ENCODE data around the gene LLGL1.

Gene LLGL1

DNA sequence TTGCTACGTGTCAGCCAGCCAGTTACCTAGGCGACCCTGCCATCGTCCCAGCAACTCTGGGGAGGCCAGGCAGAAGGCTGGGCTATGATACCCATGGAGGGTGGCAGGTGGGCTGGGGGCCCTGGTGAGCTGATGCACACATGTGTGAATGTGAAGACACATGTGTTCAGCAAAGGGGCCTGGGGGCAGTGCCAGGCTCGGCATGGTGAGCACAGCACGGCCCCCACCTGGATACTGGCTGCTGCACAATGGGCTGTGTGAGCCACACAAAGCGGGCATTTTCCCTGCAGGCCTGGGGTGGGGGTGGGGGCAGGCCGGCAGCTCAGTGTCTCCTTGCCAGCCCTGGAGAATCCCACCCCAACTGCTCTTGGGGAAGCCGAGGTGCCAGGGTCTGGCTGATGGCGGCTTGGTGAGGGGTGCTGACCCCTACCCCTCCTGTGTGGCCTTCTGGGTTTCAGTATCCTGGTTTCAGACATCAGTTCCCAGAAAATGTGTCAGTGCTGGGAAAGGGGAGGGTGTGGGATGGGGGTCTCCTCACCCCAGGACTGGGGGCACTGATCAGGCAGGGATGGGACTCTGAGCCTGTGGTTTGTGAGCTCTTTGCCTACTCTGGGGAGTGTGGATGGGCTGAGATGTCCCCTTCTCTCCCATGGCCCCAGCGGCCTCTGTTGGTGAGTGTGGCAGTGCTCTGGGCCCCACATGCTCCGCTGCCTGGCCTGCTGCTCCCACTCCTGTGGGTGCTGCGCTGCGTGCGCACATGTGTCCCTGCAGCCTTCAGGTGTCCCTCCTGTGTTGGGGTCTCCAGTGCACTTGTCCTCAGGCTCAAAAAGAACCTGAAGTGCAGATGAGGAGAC lies 5.1 kb downstream of the LLGL1 start:
- FAIRE-seq: no peak

- FAIRE-seq: no peak
These were observed 5.7 kb downstream of the LLGL1 start for GRCh38 chr17:18231164-18231563.

DNA sequence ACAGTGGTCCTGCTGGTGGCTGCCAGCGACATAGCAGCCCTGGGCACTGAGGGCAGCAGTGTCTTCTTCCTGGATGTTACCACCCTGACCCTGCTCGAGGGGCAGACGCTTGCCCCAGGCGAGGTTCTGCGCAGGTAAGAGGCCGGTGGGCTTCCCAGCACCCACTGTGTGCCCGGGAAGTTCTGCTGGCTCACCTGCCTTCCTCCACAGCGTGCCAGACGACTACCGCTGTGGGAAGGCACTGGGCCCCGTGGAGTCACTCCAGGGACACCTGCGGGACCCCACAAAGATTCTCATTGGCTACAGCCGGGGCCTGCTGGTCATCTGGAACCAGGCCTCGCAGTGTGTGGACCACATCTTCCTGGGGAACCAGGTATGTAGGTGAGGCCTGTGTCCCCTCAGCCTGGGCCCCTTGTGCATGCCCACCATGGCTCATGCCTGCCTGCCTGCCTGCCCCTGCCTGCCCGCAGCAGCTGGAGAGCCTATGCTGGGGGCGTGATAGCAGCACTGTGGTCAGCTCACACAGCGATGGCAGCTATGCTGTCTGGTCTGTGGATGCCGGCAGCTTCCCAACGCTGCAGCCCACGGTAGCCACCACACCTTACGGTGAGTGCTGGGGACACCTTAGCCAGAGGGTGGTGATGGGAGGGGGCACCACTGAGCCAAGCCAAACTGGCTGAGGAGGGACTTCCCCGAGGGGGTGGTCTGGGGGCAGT lies 8.5 kb downstream of the LLGL1 start:
- FAIRE-seq: no peak

GRCh38 chr17:18234853-18235380 lies 9.5 kb downstream of the LLGL1 start:
- FAIRE-seq: no peak

GRCh38 chr17:18235743-18236256 lies 10.4 kb downstream of the LLGL1 start:
- FAIRE-seq: no peak

DNA sequence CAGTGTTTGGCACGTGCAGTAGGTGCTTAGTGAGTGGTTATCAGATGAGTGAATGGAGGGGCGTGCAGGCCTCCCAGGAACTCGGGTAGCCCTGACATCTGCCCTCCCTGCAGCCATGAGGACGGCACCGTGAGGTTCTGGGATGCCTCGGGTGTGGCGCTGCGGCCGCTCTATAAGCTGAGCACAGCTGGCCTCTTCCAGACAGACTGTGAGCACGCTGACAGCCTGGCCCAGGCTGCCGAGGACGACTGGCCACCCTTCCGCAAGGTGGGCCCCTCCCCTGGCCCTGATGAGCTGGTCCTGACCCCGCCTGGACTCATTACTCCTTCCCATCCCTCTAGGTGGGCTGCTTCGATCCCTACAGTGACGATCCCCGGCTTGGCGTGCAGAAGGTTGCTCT lies 11.1 kb downstream of the LLGL1 start:
- FAIRE-seq: no peak

DNA sequence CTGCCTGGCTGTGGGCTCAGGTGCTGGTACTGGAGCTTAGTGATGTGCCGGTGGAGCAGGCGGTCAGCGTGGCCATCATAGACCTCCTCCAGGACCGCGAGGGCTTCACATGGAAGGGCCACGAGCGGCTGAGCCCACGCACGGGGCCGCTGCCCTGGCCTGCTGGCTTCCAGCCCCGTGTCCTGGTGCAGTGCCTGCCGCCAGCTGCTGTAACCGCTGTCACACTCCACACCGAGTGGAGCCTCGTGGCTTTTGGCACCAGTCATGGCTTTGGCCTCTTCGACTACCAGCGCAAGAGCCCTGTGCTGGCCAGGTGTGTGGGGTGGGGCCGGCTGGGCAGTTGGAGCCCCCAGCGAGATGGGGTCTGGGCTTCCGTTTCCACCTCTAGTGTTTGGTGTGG lies 12.0 kb downstream of the LLGL1 start:
- no peak for FAIRE-seq

DNA sequence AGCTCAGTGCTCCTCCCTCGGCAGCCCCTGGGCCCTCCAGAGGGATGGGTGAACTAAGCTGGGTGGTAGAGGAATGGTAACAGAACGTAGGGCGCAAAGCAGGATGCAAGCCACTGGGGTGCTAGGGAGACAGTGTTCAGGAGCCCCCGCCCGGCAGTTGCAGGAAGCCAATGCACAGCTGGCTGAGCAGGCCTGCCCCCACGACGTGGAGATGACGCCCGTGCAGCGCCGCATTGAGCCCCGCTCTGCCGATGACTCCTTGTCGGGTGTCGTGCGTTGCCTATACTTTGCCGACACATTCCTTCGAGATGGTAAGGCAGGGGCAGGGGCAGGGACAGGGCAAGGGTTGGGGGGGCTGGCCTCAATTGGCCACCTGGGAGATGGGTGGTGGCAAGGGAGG lies 12.9 kb downstream of the LLGL1 start:
- FAIRE-seq: no peak

GRCh38 chr17:18240449-18240848 lies 15.0 kb downstream of the LLGL1 start:
- no peak for FAIRE-seq

- FAIRE-seq: no peak
These were observed 15.9 kb downstream of the LLGL1 start for GRCh38 chr17:18241229-18241871.

DNA sequence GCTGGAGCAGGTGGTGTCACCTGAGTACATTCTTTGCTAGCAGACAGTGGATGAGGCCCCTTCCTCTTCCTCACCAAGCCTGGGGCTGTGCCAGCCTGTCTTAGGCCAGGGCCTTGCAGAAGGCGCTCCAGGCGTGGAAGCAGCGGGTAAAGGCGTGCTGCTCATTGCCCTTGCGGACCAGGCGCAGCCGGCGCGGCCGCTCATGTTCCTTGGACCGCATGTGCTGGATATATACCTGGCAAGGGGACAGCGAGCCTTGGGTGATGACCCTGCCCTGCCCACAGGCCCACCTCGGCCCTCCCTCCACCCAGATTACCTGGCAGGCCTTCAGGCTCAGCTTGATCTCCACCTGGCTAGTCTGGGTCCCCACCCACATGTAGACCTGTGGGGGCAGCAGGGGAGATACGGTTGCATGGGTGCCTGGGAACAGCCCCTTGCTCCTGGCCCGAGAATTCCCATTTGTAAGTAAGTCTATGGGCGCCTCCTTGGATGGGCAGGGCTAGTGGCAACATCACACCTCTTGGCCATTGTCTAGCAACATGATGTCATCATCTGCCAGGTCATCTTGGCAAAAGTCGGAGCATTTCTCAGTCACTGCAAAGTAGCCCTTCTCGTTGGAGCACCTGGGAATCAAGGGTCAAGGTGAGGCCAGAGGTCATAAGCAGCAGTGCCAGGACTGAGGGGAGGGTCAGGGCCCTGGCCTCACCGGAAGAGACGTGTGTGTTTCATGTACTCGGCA lies 19.8 kb downstream of the LLGL1 start:
- FAIRE-seq: no peak

- no peak for FAIRE-seq
These were observed 20.8 kb downstream of the LLGL1 start for GRCh38 chr17:18246109-18246725.

DNA sequence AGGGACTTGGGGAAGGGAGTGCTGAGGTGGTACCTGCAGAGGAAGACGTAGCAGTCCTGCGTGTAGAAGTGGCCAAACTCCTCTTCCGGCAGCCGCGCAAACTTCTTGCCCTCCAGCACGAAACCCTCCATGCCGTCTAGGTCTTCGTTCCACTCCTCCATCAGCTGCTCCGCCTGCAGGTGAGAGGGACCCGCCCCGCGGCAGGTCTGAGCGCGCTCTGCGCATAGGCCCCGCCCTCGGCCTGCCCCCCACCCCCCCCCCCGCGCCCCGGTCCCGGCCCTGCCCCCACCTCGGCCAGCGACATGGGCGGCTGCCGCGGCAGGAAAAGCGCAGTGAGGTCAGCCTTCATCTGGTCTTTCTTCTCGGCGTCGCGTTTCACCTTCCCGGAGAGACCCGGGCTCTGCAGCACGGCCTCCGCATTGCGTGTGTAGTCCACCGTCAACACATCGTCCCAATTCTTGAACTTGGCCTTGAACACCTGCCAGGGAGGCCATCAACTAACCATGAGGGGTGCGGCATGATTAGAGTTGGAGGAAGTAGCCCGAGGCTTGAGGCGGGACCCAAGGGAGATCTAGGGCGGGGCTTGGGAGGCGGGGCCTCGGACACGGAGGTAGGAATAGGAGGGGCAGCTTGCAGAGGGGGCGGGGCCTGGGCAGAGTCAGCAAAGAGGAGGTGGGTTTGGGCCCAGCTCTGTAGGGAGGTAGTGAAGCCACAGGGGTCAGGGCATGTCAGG lies 21.6 kb downstream of the LLGL1 start:
- FAIRE-seq: no peak

GRCh38 chr17:18247613-18248001 lies 22.2 kb downstream of the LLGL1 start:
- no peak for FAIRE-seq

GRCh38 chr17:18248300-18248731 lies 22.9 kb downstream of the LLGL1 start:
- FAIRE-seq: peak; percentile 80

- no peak for FAIRE-seq
These were observed 23.4 kb downstream of the LLGL1 start for GRCh38 chr17:18248811-18249210.

DNA sequence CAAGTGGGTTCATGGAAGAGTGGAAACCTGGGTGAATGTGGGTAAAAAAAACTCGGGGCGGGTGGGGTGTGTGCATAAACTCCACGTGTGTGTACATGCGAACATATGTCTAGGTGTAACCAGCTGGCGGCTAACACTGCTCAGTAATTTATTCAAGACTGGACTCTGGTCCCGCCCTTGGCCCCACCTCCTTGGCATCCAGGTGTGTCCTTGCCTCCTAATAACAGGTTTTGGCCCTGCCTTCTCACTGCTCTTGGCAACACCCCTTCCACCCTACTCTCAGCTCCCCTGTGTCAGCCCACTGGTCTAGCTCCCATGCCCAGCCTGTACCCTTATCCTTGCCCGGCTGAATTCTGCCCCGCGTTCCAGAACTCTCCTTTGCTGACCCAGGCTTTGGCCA lies 24.8 kb downstream of the LLGL1 start:
- FAIRE-seq: no peak

GRCh38 chr17:18250708-18251107 lies 25.3 kb downstream of the LLGL1 start:
- FAIRE-seq: no peak

DNA sequence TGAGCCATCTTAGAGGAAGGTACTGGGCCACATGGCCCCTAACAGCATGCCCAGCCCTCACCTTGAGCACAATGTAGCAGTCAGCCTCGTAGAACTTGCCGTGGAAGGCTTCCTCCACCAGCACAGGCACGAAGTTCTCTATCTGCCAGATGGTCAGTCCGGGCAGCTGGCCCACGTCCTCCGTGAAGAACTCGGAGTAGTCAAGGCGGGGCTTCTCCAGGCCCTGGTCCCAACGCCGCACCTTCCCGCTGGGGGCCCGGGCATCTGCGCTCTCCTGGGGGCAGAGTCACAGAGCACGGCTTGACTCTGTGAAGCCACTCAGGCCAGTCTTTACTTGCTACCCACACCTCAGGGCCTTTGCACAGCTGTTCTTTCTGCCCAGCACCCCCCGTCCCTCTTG lies 25.8 kb downstream of the LLGL1 start:
- no peak for FAIRE-seq

- no peak for FAIRE-seq
These were observed 26.7 kb downstream of the LLGL1 start for GRCh38 chr17:18252160-18252559.

- no peak for FAIRE-seq
These were observed 27.9 kb downstream of the LLGL1 start for GRCh38 chr17:18253187-18253884.

Measured in G401.6 (cell line).